Measurements from ENCODE around the gene COPG2. TPM values are rescaled to one million over a fixed set of nuclear protein-coding genes. Genes with fewer than 3 reads are reported as not detected.

The COPG2 gene
- total and polyA plus RNA-seq, 2 of the 8 experiments (the other 6 are each of a cell fraction or from before 2014, with no cell fraction given), result 50.3 to 53.1 TPM

- no peak overlapping the region for H3K23ac ChIP-seq (ENCODE audit: insufficient read length)
- no peak overlapping the region for H3K27ac ChIP-seq (ENCODE audit: low read depth, low read length)
- H3K23me2 ChIP-seq (ENCODE audit: low read depth, low read length), result no peaks in the 10 kb centered on the region
- no peak overlapping the region for H2BK5ac ChIP-seq (ENCODE audit: low read depth, low read length)
- no peak overlapping the region for H3K18ac ChIP-seq (ENCODE audit: extremely low read depth, low read length)
- no peaks in the 10 kb centered on the region for H3K27me3 ChIP-seq (replicated peaks in 1 of 4; ENCODE audit: control insufficient read depth in 3 of 4, extremely low read depth in 1 of 4, insufficient read depth in 3 of 4, low read length in 3 of 4)
- H3K79me2 ChIP-seq (ENCODE audit: control insufficient read depth in 1 of 2, insufficient read depth in 2 of 2, low read length in 2 of 2), result no peaks in the 10 kb centered on the region
- no peak overlapping the region for H2BK20ac ChIP-seq (ENCODE audit: low read length)
- ChIA-PET POLR2A (ENCODE audit: partially characterized antibody) (no interaction called here), CTCF (ENCODE audit: partially characterized antibody) (no interaction called here)
- H4K8ac ChIP-seq (ENCODE audit: extremely low read depth, insufficient read depth, low read length), result no peak overlapping the region
- no peak overlapping the region for H2AFZ ChIP-seq (ENCODE audit: low read length)
- DNase-seq (ENCODE audit: low read depth in 1 of 2, low spot score in 2 of 2) (no peak), FAIRE-seq (no peak)
- H4K5ac ChIP-seq (ENCODE audit: insufficient read length, low read depth, low read length), result no peak overlapping the region
- no peaks in the 10 kb centered on the region for H3K4me1 ChIP-seq (replicated peaks in 1 of 4; ENCODE audit: control insufficient read depth in 3 of 4, insufficient read depth in 4 of 4, low read length in 3 of 4)
- H3K4me3 ChIP-seq (ENCODE audit: extremely low read depth in 1 of 4, insufficient read depth in 2 of 4, low read depth in 3 of 4, low read length in 4 of 4), result no peak overlapping the region
- H3K56ac ChIP-seq (replicated peaks; ENCODE audit: insufficient read length, low read depth, low read length), result no peak overlapping the region
- no peak overlapping the region for H2BK15ac ChIP-seq (ENCODE audit: low read length)
- no peaks in the 10 kb centered on the region for H3K9me3 ChIP-seq (ENCODE audit: insufficient read depth in 2 of 2, low read depth in 1 of 2, low read length in 1 of 2)
- H3K4me2 ChIP-seq (ENCODE audit: insufficient read depth in 1 of 2, low read depth in 2 of 2, low read length in 2 of 2), result no peak overlapping the region
- H2BK12ac ChIP-seq (ENCODE audit: low read depth, low read length), result no peak overlapping the region
- H2AK5ac ChIP-seq (ENCODE audit: low read depth, low read length), result no peak overlapping the region
- no peak overlapping the region for H3K14ac ChIP-seq (ENCODE audit: insufficient read length)
- H3K9ac ChIP-seq (replicated peaks in 1 of 4; ENCODE audit: extremely low read depth in 1 of 4, low read depth in 3 of 4, low read length in 3 of 4), result no peak overlapping the region
- H2BK120ac ChIP-seq (replicated peaks; ENCODE audit: low read depth, low read length), result no peak overlapping the region
- H4K91ac ChIP-seq (replicated peaks; ENCODE audit: insufficient read length, low read length), result no peak overlapping the region
- no peaks in the 10 kb centered on the region for H4K20me1 ChIP-seq (replicated peaks in 1 of 2; ENCODE audit: control insufficient read depth in 1 of 2, insufficient read depth in 2 of 2, low read length in 2 of 2)
- WGBS, 2 experiments (ENCODE audit: extremely low coverage in 1 of 2, insufficient coverage in 1 of 2, insufficient read length in 1 of 2, insufficient replicate concordance in 2 of 2, low coverage in 1 of 2, low lambda C conversion rate in 2 of 2, missing lambda C conversion rate in 1 of 2), result 93% methylated on average over 4 of the region's 4 CpGs; no CpG with 5 or more reads in 1 of the 2 experiments
- H3K79me1 ChIP-seq (ENCODE audit: low read depth, low read length), result no peaks in the 10 kb centered on the region
- no peak overlapping the region for H3K4ac ChIP-seq (replicated peaks; ENCODE audit: insufficient read length, low read depth, low read length)
- H3K36me3 ChIP-seq (ENCODE audit: control insufficient read depth in 2 of 4, insufficient read depth in 4 of 4, low read length in 3 of 4), result peaks cover 0 to 12% (median 1%) of the 10 kb centered on the region in 4 experiments; a peak in 3 of 8 replicates
- TF ChIP-seq SP1 (IDR thresholded peaks at IDR 0.05; ENCODE audit: low read depth, low read length) (no peak), ATF2 (IDR thresholded peaks at IDR 0.05; ENCODE audit: low read length) (no peak), NRF1 (IDR thresholded peaks at IDR 0.05; ENCODE audit: low read depth, low read length) (no peak), CHD1 (IDR thresholded peaks at IDR 0.05; ENCODE audit: low read depth, low read length) (no peak), POLR2A (IDR thresholded peaks at IDR 0.05; ENCODE audit: control extremely low read depth in 1 of 2, low read depth in 2 of 2, low read length in 2 of 2) (no peak), TBP (IDR thresholded peaks at IDR 0.05; ENCODE audit: low read depth, low read length) (no peak), YY1 (IDR thresholded peaks at IDR 0.05; ENCODE audit: low read depth, low read length) (no peak), BRCA1 (IDR thresholded peaks at IDR 0.05; ENCODE audit: low read depth, low read length) (no peak), CHD2 (IDR thresholded peaks at IDR 0.05; ENCODE audit: low read length) (no peak), USF2 (IDR thresholded peaks at IDR 0.05; ENCODE audit: low read length) (no peak), BCL11A (IDR thresholded peaks at IDR 0.05; ENCODE audit: low read depth in 2 of 2, low read length in 2 of 2) (no peak), HDAC6 (IDR thresholded peaks at IDR 0.05; ENCODE audit: low read depth, low read length) (no peak)
Measured at GRCh38 chr7:130649004-130649790, 19.4 kb downstream of the COPG2 start.

Data from H1 (cell line).